HG03025 (cell line): Measurements from ENCODE around the gene MNX1.

Experiments used
- ATAC-seq: cut with Tn5 transposase; IDR thresholded peaks from one replicate; pipeline ENCODE4 v1.9.1; 2021; ENCODE audit warnings: mild to moderate bottlenecking, moderate library complexity; ENCODE audit not compliant: unreplicated experiment, low FRiP score

Gene MNX1

GRCh38 chr7:156985101-156985992 lies 25.1 kb downstream of the MNX1 start:
- no peak for ATAC-seq

- no peak for ATAC-seq
These were observed 26.1 kb downstream of the MNX1 start for GRCh38 chr7:156984174-156984891.

GRCh38 chr7:156979711-156980110 lies 30.8 kb downstream of the MNX1 start:
- ATAC-seq, result no peak

GRCh38 chr7:156979007-156979606 lies 31.4 kb downstream of the MNX1 start:
- no peak for ATAC-seq

GRCh38 chr7:156975620-156976019 lies 34.8 kb downstream of the MNX1 start:
- ATAC-seq, result no peak

- no peak for ATAC-seq
These were observed 40.5 kb downstream of the MNX1 start for GRCh38 chr7:156969972-156970420.

GRCh38 chr7:156968183-156968582 lies 42.3 kb downstream of the MNX1 start:
- no peak for ATAC-seq

- no peak for ATAC-seq
These were observed 44.1 kb downstream of the MNX1 start for GRCh38 chr7:156966387-156966786.

GRCh38 chr7:156964971-156965370 lies 45.5 kb downstream of the MNX1 start:
- no peak for ATAC-seq

GRCh38 chr7:156963472-156963871 lies 47.0 kb downstream of the MNX1 start:
- no peak for ATAC-seq

GRCh38 chr7:156962897-156963296 lies 47.6 kb downstream of the MNX1 start:
- no peak for ATAC-seq

- ATAC-seq, result no peak
These were observed 48.3 kb downstream of the MNX1 start for GRCh38 chr7:156962145-156962544.

GRCh38 chr7:156956727-156957126 lies 53.7 kb downstream of the MNX1 start:
- ATAC-seq, result no peak

- no peak for ATAC-seq
These were observed 55.5 kb downstream of the MNX1 start for GRCh38 chr7:156954941-156955340.
